ENCODE measurements around the gene ZNF385A.

ZNF385A gene

DNA sequence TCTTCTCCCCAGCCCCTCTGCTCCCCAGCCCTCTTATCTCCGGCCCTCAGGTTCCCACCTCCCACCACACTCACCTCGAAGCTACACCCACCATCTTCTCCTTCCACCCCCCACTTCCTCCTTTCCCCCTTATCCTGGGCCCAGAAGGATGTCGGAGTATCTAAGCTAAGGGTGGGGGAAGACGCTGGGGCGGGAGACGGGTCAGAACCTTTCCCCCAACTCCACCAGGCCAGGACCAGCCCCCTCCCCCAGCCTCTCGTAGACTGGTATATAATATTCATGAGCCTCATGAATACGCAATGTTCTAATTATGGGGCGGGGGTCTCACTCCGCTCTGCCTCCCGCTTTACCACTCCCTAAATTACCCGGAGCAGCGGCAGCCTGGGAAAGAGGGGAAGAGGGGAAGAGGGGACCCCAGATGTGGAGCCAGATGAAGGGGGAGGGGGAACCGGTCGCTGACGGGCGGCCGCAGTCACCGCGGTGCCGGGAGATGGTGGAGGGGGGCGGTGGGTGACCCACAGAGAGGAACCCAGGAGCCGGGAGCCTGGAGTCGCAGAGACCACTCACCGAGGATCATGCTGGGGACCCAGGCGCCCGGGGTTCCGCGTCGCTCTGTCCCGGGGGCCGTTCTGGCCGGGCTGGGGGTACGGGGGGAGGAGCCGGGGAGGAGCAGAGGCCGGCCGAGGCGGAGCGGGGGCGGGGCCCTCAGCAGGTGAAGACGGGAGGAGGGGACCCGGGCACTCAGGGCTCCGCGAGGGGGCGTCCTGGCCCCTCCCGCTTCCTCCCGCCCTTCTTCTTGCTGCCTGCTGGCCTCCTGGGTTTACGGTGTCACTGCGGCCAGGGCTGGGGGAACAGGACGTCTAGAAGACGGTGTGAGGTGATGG lies 6.4 kb upstream of the ZNF385A start:
- no peak for DNase-seq

DNA sequence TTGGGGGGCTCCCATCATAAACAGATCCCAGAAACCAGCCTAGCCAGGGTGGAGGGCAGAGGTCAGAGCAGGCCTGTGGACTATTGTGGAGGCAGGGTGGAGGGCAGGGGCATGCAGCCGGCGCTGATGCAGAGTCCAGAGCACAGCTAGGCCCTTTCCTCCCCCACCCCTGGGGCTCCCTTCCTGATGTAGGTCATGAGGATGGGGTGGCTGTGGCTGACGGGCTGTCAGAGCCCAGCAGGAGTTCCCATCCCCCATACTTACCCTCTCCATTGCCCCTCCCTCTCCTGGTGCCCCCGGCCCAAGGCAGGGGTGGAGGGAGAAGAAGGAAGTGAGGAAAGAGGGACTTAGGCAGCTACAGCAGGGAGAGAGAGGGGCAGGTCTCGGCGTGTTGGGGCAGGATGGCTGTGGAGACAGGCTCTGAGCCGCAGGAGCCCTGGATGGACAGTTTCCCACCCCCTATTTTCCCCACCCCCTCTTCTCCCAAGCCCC lies 5.7 kb upstream of the ZNF385A start:
- no peak for DNase-seq

DNA sequence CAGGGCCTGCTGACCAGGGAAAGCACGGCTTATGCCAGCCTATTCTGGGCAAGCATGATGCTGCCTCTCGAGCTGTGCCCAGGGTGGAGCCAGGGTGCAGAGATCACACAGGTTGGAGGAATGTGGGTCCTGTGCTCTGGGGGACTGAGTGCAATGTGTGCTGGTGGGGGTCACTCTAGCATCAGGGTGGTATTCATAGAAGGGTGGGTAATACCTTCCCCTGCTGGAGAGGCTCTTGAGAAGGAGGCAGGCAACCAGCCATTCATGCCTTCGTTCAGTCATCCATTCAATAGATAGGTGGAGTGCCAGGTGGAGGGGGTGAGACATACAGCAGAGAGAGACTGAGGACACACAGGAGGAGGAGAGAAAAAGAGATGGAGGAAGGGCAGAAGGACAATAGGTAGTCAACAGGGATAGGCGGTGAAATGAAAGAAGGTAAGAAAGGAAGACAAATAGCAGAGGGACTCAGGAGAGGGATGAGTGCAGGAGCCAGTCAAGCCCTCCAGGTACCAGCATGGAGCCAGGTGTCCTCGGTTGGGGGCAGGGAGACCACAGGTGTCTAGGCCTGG lies 5.2 kb upstream of the ZNF385A start:
- no peak for DNase-seq

DNA sequence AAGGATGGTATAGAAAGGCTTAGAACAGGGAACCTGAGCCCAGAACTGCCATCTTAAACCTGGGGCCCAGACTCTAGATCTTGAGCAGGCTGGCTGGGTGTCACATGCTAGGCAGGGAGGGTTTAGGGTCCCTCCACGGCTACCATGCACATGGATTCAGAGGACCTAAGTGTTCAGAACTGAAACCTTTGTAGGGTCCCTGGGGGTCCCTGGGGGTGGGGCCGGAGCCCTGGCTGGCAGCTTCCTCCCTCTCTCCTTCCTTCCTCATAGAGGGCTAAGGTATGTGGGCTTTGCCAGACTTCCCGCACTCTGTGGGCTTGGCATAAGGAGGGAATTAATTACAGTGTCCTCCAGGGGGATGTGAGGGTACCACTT lies 4.6 kb upstream of the ZNF385A start:
- DNase-seq, result no peak

DNA sequence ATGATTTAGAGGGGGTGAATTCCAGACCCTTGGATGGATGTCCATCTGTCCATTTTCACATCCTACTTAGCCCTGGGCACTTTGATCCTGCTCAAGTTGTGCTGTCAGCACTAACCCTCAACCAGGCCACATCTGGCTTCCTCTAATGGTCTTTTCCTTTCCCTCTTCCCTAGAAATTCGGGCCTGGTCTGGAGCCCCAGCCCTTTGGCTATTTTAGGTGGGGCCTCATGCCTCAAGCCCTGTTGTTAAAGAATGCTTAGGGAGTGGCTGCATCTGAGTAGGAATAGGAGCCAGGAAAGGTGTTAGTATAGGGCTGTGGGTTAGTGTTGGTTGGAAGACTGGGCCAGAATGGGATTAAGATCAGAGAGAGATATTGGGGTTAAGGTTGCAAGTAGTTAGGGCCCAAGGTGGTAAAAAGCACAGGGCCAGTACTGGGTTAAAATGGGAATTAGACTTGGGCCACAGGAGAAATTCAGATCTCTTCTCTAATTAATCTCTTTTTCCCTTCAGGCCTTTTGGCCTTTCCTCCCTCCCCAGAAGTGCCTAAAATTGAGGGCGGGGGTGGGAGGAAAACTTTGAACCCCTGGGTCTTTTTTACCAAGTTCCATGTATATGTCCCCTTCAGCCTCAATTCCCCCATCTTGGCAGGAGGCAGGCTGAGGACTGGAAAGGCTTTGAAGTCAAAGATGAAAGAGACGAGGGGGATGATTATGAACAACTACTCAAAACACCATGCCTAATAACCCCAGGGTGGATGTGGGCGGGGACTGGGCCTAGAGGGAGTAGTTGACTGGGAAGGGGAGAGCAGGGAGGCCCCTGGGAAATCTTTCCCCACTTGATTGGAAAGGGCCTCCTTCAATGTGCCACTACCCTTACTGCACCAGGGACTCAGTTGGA lies 4.0 kb upstream of the ZNF385A start:
- no peak for DNase-seq

DNA sequence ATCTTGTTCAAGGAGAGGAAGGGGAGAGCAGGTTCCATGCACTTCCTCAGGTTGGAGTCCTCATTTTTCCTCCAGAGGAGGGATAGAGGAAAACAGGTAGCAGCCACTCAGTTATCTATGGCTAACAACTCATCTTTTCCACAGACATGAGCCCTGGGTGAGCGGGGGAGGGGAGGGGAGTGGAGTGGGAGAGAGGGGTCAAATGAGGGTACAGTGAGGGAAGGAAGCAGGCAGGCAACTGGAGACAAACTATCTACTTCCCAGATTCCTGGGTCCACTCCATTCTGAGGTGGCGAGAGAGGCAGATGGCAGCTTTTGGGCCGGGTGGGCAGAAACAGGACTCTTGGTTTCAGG lies 2.6 kb upstream of the ZNF385A start:
- DNase-seq, result no peak

DNA sequence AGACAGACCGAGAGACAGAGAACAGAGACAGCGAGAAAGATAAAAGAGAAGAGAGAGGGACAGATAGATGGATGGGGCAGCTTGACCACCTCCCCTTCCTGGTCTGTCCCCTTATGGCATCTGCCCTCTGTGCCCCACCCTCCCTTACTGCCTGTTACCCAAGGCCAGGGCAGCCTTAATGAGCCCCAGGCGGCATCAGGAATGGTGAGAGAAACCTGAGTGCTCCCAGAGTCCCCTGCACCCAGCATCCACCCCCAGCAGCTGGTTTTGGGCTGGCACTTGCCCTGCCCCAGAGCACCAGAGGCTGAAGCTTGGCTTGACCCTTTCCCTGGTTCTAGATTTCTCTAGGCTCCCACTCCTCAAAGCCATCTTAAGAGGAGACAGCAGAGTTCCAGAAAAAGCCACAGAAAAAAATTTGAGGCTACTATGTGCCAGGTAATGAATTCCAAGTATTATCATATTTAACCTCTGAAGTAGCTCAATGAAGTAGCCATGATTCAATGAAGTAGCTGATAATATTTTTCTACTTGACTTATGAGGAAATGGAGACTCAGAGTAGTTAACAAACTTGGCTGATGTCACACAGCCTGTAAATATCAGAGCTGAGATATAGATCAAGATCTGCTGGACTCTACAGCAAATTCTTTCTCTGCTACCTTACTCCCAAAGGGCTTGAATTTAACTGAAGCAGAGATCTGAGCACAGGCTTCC lies 2.0 kb upstream of the ZNF385A start:
- DNase-seq, result no peak

DNA sequence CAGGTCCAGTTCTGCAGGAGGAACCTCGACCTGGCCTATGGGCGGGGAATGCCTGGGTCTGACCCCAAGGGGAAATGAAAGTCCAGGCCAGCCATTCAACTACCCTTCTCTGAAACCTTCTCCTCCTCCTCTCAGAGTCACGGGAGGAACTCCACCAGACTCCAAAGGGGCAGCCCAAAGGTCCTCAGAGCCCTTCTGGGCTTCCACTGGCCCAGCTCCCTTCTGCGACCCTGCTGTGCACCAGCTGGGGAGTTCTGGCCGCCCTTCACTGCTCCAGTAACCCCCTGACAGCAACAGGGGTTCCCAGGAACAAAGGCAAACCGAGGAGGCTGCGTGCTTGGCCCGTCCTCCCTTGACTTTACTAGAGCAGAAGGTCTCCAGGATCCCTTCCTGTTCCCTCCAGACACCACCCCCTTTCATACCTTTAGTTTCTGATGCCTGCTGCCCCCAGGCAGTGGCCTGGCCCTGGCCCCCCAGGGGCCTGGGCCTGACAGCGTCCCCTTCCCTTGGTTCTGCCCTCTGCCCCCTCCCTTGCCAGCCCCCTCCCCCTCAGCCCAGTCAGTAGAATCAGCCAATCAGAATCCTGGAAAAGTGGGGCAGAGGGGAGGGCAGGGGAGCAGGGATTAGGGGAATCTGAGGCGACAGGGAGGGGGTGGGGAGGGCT lies 850 bp upstream of the ZNF385A start:
- no peak for DNase-seq

DNA sequence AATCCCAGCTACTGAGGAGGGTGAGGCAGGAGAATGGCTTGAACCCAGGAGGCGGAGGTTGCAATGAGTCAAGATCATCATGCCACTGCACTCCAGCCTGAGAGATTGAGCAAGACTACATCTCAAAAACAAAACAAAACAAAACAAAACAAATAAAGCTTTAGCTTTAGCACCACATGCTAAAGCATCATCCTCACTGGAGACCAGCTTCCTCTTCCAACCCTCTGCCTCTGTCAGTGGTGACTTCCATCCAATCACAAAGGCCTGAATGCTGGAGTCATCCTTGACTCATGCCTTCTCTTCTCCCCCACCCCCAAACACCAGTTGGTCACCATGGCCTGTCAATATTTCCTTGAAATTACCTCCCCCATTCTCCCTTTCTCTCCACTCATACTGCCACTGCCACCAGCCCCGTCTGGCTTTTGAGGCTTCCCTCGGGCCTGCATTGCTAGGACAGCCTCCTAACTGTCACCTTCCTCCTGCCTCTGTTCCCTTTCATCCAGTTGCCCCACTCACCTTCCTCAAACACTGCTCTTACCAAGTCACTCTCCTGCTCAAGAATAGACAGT lies 1.4 kb downstream of the ZNF385A start:
- DNase-seq, result peak; percentile 99

DNA sequence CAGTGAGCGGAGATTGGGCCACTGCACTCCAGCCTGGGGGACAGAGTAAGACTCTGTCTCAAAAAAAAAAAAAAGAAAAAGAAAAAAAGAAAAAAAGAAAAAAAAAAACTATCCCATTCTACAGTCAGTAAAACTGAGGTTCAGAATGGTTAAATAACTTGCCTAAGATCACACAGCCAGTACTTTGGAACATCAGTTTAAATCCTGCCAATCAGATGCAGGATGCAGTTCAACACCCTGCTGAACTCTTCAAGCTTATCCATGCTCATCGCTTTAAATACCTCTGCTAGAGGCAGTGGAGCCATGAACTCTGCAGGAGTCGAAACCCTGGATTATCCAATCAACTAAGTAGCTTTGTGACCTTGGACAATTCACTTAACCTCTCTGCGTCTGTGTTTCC lies 3.4 kb downstream of the ZNF385A start:
- DNase-seq, result no peak

DNA sequence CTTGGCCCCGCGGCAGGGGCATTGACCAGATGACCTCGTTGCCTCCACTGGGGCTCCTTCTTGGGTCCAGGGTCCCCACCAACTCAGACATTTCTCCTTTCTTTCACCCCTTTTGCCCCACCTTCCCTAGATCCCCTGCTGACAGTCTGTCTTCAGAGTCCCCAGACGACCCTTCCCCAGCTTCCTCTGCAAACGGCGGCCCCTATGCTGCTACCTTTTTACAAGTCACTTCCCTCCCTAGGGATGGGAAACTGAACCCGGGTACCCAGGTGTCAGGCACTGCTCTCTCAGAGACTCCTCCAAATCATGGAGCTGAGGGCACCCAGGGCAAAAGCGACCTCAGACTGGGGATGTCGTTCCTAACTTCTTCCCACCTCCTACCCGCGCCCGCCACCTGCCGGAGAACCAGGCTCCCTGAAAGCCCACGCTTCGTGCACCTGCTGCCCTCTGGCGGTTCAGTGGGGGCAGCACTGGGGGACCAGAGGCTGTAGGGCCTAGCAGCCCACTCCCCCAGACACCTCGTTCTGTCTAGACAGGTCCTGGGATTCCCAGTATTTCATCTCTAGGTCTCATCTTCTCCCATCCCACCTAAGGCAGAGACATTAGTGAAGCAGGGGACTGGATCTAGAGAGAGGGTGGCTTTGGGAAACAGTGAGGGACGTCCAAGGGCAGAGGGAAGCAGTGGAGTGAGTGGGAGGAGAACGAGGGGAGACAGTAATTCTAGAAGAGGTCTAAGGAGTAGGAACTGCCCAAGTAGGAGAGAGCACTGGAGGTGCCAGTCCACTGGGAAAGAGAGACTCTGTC lies 4.9 kb downstream of the ZNF385A start:
- peak; percentile 82 for DNase-seq

DNA sequence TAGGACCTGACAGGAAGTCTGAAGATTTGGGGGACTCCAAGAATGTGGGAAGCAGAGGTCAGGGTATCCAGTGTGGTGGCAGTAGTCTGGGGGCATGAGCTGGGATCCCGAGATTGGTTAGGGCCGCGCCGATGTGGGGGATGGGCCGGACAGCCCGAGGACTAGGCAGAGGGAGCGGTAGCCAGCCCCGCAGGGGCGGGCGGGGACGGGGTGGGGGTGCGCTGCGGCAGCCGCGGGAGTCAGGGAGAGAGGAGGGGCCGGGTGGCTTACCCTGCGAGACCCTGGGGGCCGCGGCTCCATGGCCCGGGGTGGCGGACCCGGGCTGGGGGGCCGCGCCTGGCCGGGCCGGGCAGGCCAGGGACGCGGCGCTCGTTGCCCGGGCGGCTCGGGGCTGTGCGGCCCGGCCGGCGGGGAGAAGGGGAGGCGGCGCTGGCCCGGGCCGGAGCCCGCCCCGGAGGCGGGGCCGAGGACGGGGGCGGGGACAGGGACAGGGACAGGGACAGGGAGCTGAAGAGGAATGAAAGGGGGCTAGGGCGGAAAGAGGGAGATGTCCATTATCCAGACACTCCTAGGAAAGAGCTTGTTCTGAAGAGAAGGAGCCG lies 5.6 kb downstream of the ZNF385A start:
- DNase-seq, result no peak

DNA sequence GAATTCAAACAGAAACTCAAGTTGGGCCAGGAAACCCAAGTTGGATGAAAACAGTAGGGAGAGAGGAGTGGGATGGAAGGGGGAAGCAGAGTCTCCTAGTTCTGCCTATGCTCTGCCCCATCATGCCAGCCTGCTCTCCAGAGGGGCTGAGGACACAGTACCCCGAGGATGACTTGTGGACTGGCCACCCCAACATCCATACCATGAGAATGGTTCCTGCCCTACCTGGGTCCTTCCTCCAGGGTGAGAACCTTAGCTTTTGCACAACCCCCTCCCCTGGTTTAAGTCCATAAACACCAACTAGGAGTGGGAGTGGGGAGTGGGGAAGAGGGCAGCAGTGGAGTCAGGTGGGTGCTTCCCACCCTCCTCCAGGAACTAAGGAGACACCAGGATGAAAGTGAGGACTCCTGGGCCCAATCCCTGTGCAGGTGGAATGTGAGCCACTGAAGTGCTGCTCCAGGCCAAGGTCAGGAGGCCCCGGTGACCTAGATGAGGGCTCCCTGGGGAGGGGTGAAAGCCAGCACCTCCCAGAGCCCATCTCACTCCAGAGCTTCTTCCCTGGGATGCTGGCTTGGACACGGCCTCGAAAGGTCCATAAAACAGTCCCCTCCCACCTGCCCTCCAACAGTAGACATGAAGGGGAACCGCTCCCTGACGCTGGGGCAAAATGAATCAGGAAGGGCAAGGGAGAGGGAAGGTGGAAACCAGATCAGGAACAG lies 6.6 kb downstream of the ZNF385A start:
- no peak for DNase-seq

DNA sequence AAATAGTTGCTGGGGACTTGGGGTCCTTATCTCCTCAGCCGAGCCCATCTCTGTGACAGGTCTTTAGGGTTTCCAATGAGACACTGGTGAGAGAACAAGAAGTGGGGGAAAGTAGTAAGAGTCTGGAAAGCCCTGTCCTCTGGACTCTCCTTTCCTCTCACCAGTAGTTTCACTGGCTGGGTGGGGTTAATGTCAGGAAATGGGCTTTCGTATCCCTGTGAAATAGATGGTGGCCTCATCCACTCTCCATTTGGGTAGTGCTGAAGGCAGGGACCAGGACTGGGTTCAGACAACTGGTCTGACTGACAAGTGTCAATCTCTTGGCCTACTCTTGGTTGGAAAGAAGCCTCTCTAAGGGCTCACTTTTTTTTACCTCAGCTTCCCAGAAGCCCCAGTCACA lies 7.5 kb downstream of the ZNF385A start:
- DNase-seq, result no peak

DNA sequence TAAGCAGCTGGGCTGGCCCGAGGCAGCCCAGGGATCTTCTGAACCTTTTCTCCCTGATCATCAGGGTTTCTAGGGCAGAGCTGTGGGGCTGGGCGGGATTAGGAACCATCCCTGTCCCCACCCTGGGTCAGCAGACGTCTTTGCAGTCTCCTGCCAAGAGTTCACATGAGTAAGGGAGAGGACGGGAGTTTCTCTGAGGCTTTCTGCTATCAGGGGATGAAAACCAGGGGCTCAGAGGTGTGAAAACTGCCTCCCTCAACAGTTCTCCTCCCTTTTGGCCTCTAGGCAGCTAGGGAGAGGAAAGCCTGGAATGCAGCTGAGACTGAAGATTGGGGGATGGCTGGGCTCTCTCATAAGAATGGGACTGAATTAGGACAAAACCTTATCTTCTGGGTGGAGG lies 7.9 kb downstream of the ZNF385A start:
- DNase-seq, result no peak

DNA sequence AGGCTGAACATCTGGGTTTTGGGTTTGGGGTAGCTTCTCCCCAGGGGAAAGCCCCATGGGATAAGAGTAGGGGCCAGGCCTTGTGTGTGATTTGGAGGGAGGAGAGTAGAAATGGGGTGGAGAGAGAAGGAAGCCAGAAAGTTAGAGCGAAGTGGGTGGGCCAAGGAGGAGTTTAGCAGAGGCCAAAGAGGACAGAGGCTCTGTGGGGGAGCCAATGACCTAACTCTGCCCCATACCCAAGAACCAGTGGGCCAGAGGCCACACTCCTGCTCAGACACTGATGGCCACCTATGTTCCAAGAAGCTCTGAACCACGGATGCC lies 9.3 kb downstream of the ZNF385A start:
- no peak for DNase-seq

DNA sequence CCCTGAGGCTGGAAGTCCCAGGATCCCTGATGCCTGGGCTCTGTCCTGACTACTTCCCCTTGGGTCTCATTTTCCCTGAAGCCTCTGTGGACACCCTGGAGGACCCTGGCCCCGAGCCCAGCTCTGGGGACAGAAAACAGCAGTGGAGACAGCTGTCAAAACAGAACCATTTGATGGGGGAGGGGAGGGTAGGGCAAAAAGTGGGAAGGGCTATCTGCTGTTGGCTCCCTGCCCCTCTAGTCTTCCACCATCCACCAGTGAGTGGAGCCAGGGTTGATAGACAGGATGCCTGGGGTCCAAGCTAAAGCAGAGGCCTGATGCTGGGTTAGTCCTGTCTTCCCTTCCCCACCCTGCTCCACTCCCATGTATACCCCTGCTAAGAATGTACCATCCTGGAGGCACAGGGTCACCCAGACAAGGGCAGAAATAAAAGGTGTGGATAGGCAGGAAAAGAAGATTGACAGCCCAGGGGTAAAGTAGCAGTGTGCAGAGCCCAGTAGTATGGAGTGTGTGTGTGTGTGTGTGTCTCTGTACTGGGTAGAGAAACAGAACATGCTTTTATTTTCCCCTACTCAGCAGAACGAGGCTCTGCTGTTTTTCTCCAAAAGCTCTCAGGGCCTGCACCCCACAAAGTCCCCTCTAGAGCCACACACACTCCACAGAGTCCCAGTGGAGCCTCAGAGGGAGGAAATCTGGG lies 9.8 kb downstream of the ZNF385A start:
- DNase-seq, result no peak

DNA sequence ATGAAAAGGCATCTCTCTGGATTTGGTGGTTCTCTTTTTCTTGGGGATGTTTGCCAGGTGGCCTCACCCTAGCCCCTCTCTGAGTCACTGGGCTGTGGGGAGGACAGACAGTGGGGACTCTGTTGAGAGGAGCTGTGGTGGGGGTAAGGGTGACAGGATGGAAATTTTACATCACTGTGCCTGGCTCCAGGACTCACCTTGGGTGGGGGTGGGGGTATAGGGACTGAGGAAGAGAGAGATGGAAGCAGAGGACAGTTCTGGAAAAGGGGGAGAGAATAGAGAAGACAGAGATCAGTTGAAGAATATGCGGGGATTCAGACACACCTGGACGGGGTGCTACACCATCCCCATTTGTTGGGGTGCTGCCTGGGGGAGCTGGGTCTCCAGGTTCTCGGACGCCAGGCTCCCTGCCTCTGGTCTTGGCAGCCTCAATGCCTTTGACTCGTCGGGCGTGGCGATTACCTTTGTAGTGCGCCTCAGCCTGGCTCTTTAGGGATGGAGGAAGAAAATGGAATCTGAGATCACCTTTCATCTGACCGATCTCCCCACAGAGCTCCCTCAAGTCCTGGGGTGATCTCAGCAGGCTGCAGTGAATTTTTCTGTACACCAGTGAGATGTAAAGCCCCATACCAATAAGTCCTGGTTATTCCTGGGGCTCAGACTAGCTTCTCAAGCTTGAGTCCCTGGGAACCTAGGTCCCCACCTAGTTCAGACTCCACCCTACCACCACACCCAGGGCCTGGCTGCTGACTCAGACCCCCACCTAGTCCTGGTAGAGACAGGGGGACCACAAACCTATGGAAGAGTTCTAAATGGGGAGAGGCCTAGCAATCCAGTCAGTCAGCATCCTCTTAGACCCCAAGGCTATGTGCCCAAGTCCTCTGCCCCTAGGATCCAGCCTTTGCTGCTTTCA lies 10.6 kb downstream of the ZNF385A start:
- DNase-seq, result no peak
